Type B pancreatic cell (in vitro differentiated cells): ENCODE data around the gene CTNNBIP1. TPM values are rescaled to one million over a fixed set of nuclear protein-coding genes. Genes with fewer than 3 reads are reported as not detected.

Experiments
- DNase-seq: peaks from one replicate; pipeline ENCODE4 v3.0.0; 2021; ENCODE audit warnings: mixed read lengths; ENCODE audit not compliant: unreplicated experiment; ENCODE audit errors: extremely low spot score
- H3K27ac Mint-ChIP-seq: 2 replicates; pipeline ENCODE4 v1.8.0; 2021; ENCODE audit warnings: mild to moderate bottlenecking, mixed read lengths
- H3K27me3 Mint-ChIP-seq: 2 replicates; pipeline ENCODE4 v1.8.0; 2021; ENCODE audit warnings: mixed read lengths
- H3K36me3 Mint-ChIP-seq: 2 replicates; pipeline ENCODE4 v1.8.0; 2021; ENCODE audit warnings: mixed read lengths
- H3K4me1 Mint-ChIP-seq: one replicate; pipeline ENCODE4 v1.8.0; 2021; ENCODE audit warnings: mixed read lengths; ENCODE audit not compliant: unreplicated experiment
- H3K4me3 Mint-ChIP-seq: 2 replicates; pipeline ENCODE4 v1.8.0; 2021; ENCODE audit warnings: mild to moderate bottlenecking, mixed read lengths
- H3K9me3 Mint-ChIP-seq: 2 replicates; pipeline ENCODE4 v1.8.0; 2021; ENCODE audit warnings: mixed read lengths
- CTCF ChIP-seq: fragments of 200-600 bp; sonication (generic); conservative IDR thresholded peaks from 2 replicates; pipeline ENCODE4 v1.5.0; 2021; ENCODE audit warnings: antibody characterized with exemption, mild to moderate bottlenecking
- total RNA-seq: library from RNA; stranded (reverse); gene quantifications from 2 replicates; pipeline ENCODE4 v1.2.1, GENCODE V29; 2021; ENCODE audit warnings: low replicate concordance

CTNNBIP1 gene
- total RNA-seq, 1 donor from 2014 or later, result 54.1 TPM

- no peak for DNase-seq
- no peak overlapping the region for H3K4me3 Mint-ChIP-seq
- H3K36me3 Mint-ChIP-seq, result peaks cover 8% of the 10 kb centered on the region
- no peaks in the 10 kb centered on the region for H3K27me3 Mint-ChIP-seq
- no peak overlapping the region for H3K27ac Mint-ChIP-seq
- H3K9me3 Mint-ChIP-seq, result no peaks in the 10 kb centered on the region
- TF ChIP-seq CTCF, result no peak
- H3K4me1 Mint-ChIP-seq, result peaks cover 7% of the 10 kb centered on the region
Observed at GRCh38 chr1:9860887-9861286, 49.2 kb downstream of the CTNNBIP1 start.

GRCh38 chr1:9859281-9860014 is 50.6 kb downstream of the CTNNBIP1 start:
- peaks cover 7% of the 10 kb centered on the region for H3K4me1 Mint-ChIP-seq
- no peak overlapping the region for H3K4me3 Mint-ChIP-seq
- no peak for TF ChIP-seq CTCF
- H3K36me3 Mint-ChIP-seq, result peaks cover 12% of the 10 kb centered on the region
- no peak overlapping the region for H3K27ac Mint-ChIP-seq
- no peak for DNase-seq
- no peaks in the 10 kb centered on the region for H3K9me3 Mint-ChIP-seq
- no peaks in the 10 kb centered on the region for H3K27me3 Mint-ChIP-seq

GRCh38 chr1:9858293-9859035 is 51.6 kb downstream of the CTNNBIP1 start:
- TF ChIP-seq CTCF, result no peak
- Mint-ChIP-seq H3K27ac (no peak overlapping the region), H3K4me3 (no peak overlapping the region), H3K27me3 (no peaks in the 10 kb centered on the region), H3K36me3 (peaks cover 19% of the 10 kb centered on the region), H3K9me3 (no peaks in the 10 kb centered on the region), H3K4me1 (peaks cover 6% of the 10 kb centered on the region)
- no peak for DNase-seq

GRCh38 chr1:9855186-9855585 is 54.9 kb downstream of the CTNNBIP1 start:
- TF ChIP-seq CTCF, result no peak
- no peaks in the 10 kb centered on the region for H3K4me1 Mint-ChIP-seq
- H3K27me3 Mint-ChIP-seq, result no peaks in the 10 kb centered on the region
- no peak overlapping the region for H3K27ac Mint-ChIP-seq
- H3K9me3 Mint-ChIP-seq, result no peaks in the 10 kb centered on the region
- H3K4me3 Mint-ChIP-seq, result no peak overlapping the region
- peaks cover 20% of the 10 kb centered on the region for H3K36me3 Mint-ChIP-seq
- DNase-seq, result no peak

- H3K9me3 Mint-ChIP-seq, result no peaks in the 10 kb centered on the region
- H3K27me3 Mint-ChIP-seq, result no peaks in the 10 kb centered on the region
- no peak overlapping the region for H3K27ac Mint-ChIP-seq
- no peak for TF ChIP-seq CTCF
- H3K4me3 Mint-ChIP-seq, result no peak overlapping the region
- no peak for DNase-seq
- peaks cover 2% of the 10 kb centered on the region for H3K4me1 Mint-ChIP-seq
- peaks cover 15% of the 10 kb centered on the region for H3K36me3 Mint-ChIP-seq
Observed at GRCh38 chr1:9853249-9853595, 56.8 kb downstream of the CTNNBIP1 start.
